Measurements from ENCODE around the gene LYZL1. TPM values are rescaled to one million over a fixed set of nuclear protein-coding genes. Genes with fewer than 3 reads are reported as not detected.
A peak's percentile ranks its signal among the peaks of the same experiment; 100 is the strongest.

The LYZL1 gene
- total RNA-seq, 1 donor from 2014 or later = not detected

GRCh38 chr10:29343607-29344038 lies 54.8 kb downstream of the LYZL1 start:
- Mint-ChIP-seq H3K36me3 (no peaks in the 10 kb centered on the region), H3K4me3 (no peak overlapping the region), H3K9me3 (peaks cover 41% of the 10 kb centered on the region), H3K4me1 (peaks cover 37% of the 10 kb centered on the region), H3K27me3 (ENCODE audit: insufficient read depth, low read depth) (peaks cover 18% of the 10 kb centered on the region), H3K27ac (no peak overlapping the region)
- no peaks in the 10 kb centered on the region for H3K9me3 ChIP-seq (ENCODE audit: low read depth)
- H3K4me1 ChIP-seq = peaks cover 18% of the 10 kb centered on the region
- no peak for TF ChIP-seq EZH2 (IDR thresholded peaks at IDR 0.05)
- TF ChIP-seq CTCF (IDR thresholded peaks at IDR 0.05) = no peak
- TF ChIP-seq EZH2phosphoT487 (IDR thresholded peaks at IDR 0.05) = no peak
- H3K36me3 ChIP-seq = no peaks in the 10 kb centered on the region
- H4K20me1 ChIP-seq (ENCODE audit: low read depth) = no peaks in the 10 kb centered on the region
- no peak overlapping the region for H3K4me2 ChIP-seq
- no peak overlapping the region for H3K27ac ChIP-seq
- no peak for DNase-seq (ENCODE audit: low spot score)
- H3F3A ChIP-seq (ENCODE audit: low read depth) = peaks cover 18% of the 10 kb centered on the region
- no peaks in the 10 kb centered on the region for H3K79me2 ChIP-seq (ENCODE audit: low read depth)
- H3K27me3 ChIP-seq = no peaks in the 10 kb centered on the region
- H3K9ac ChIP-seq = no peak overlapping the region
- H3K4me3 ChIP-seq = no peak overlapping the region
- H2AFZ ChIP-seq (replicated peaks) = no peak overlapping the region

- Histone ChIP-seq H3F3A (ENCODE audit: low read depth) (peaks cover 18% of the 10 kb centered on the region), H3K79me2 (ENCODE audit: low read depth) (no peaks in the 10 kb centered on the region), H3K4me1 (peaks cover 18% of the 10 kb centered on the region), H3K4me3 (no peak overlapping the region), H3K4me2 (peak overlapping the region; percentile 48), H3K36me3 (no peaks in the 10 kb centered on the region), H2AFZ (replicated peaks) (no peak overlapping the region), H3K9me3 (ENCODE audit: low read depth) (no peaks in the 10 kb centered on the region), H3K27ac (no peak overlapping the region), H3K9ac (no peak overlapping the region), H3K27me3 (no peaks in the 10 kb centered on the region), H4K20me1 (ENCODE audit: low read depth) (no peaks in the 10 kb centered on the region)
- Mint-ChIP-seq H3K4me3 (no peak overlapping the region), H3K4me1 (peaks cover 37% of the 10 kb centered on the region), H3K27ac (peak overlapping the region; percentile 97), H3K36me3 (no peaks in the 10 kb centered on the region), H3K27me3 (ENCODE audit: insufficient read depth, low read depth) (peaks cover 18% of the 10 kb centered on the region), H3K9me3 (peaks cover 38% of the 10 kb centered on the region)
- DNase-seq (ENCODE audit: low spot score) = peak; percentile 43
- TF ChIP-seq EZH2 (IDR thresholded peaks at IDR 0.05) (no peak), CTCF (IDR thresholded peaks at IDR 0.05) (no peak)
Observed at GRCh38 chr10:29344073-29344820, 55.4 kb downstream of the LYZL1 start.

GRCh38 chr10:29345144-29345909 lies 56.5 kb downstream of the LYZL1 start:
- Mint-ChIP-seq H3K36me3 (no peaks in the 10 kb centered on the region), H3K27me3 (ENCODE audit: insufficient read depth, low read depth) (peaks cover 23% of the 10 kb centered on the region), H3K27ac (peak overlapping the region; percentile 97), H3K4me1 (peaks cover 37% of the 10 kb centered on the region), H3K9me3 (peaks cover 30% of the 10 kb centered on the region), H3K4me3 (peak overlapping the region; percentile 47)
- Histone ChIP-seq H3K27ac (no peak overlapping the region), H3K4me3 (no peak overlapping the region), H3K9me3 (ENCODE audit: low read depth) (no peaks in the 10 kb centered on the region), H4K20me1 (ENCODE audit: low read depth) (no peaks in the 10 kb centered on the region), H2AFZ (replicated peaks) (no peak overlapping the region), H3K27me3 (no peaks in the 10 kb centered on the region), H3F3A (ENCODE audit: low read depth) (peaks cover 18% of the 10 kb centered on the region), H3K4me1 (peaks cover 18% of the 10 kb centered on the region), H3K4me2 (peak overlapping the region; percentile 48), H3K79me2 (ENCODE audit: low read depth) (no peaks in the 10 kb centered on the region), H3K9ac (no peak overlapping the region), H3K36me3 (no peaks in the 10 kb centered on the region)
- TF ChIP-seq EZH2 (IDR thresholded peaks at IDR 0.05) = no peak
- TF ChIP-seq CTCF (IDR thresholded peaks at IDR 0.05) = no peak
- TF ChIP-seq EZH2phosphoT487 (IDR thresholded peaks at IDR 0.05) = no peak
- DNase-seq (ENCODE audit: low spot score) = peak; percentile 34

Data from neural progenitor cell (in vitro differentiated cells).